HPDE6-E6E7 (cell line): ENCODE results near the gene CASP7.

Experiments
- DNase-seq: peaks from one replicate; pipeline ENCODE4 v3.0.0; 2011; ENCODE audit warnings: missing footprints; ENCODE audit errors: extremely low spot score

The CASP7 gene

DNA sequence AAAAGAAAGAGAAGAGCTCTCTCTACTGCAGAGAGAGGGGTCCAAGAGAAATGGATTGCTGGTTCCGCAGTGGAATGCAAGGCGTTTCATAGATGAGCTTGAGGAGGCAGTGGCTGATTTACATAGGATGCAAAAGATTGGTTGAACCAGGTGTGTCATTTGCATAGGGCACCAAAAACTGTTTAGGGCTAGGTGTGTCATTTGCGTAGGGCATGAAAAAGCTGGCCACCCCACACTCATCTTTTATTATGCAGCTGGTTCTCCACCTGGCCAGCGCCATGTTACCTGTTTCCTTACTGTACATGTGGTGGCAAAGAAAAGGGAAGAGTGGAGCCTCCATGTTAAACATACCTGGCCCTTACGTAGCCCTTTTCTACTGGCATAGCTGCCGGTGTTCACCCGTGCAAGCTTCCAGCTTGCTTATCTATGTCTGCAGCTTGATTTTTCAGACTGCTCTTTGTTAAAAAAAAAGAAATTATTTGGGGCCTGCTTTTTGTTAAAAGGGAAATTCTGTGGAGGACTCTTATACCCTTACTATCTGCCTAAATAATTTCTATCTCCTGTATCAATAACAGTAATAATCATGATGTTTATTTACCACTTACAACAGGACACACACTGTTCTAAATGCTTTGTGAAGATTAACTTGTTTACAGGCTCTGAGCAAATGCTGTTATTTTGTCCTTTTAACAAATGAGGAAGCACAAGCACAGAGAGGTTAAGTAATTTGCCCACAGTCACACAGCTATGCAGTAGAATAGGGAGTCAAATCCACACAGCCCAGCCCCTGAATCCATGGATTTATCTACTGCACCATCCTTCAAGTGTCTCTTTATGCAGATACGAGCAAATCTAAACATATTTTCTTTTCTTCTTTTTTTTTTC is 33.3 kb downstream of the CASP7 start:
- no peak for DNase-seq

DNA sequence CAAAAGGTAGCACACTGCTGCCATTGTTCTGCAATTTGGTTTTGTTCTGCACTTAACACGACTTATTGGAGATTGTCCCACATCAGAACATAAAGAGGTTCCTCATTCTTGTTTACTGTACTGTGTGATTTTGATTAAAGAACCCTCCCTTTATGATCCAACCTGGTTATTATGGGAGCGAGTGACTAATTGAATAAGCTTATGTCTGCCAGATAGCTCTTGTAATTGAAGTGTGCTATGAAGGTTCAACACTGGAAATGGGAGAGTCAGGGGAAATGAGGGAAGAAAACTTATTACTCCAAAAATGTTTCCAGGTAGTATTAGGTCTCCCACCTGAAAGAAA is 33.9 kb downstream of the CASP7 start:
- DNase-seq: no peak

DNA sequence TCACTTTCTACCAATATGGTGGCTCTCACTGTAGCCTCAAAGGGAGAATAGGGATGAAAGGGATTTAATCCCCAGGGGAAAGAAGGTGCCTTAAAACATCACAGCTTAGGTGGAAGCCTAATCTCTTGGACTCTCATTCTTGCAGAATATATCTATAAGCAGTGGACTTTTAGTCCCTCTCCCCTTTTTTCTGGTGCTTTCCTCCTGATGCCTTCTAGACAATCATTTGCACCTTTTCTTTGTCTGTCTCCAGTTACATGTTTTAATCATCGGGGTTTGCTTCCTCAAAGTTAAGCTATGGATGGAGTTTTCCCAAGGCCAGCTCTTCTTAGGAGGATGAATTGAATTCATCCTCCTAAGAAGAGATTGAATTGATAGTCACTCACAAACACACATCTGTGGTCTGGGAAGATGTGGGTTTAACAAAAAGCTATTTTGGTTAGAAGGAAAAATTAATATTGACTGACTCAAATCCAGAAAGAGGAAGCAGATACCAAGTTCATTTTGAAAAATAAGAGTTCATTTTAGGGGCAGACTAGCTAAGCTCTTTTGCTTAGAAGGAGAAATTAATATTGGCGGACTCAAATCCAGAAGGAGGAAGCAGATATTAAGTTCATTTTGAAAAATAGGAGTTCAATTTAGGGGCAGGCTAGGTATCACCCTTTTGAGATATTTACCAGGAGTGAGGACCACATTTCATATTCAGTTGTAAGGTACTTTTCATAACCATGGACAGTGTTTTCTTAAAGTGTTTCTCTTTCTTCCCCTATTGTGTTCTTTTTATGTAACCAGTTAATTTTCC is 36.6 kb downstream of the CASP7 start:
- DNase-seq: no peak

DNA sequence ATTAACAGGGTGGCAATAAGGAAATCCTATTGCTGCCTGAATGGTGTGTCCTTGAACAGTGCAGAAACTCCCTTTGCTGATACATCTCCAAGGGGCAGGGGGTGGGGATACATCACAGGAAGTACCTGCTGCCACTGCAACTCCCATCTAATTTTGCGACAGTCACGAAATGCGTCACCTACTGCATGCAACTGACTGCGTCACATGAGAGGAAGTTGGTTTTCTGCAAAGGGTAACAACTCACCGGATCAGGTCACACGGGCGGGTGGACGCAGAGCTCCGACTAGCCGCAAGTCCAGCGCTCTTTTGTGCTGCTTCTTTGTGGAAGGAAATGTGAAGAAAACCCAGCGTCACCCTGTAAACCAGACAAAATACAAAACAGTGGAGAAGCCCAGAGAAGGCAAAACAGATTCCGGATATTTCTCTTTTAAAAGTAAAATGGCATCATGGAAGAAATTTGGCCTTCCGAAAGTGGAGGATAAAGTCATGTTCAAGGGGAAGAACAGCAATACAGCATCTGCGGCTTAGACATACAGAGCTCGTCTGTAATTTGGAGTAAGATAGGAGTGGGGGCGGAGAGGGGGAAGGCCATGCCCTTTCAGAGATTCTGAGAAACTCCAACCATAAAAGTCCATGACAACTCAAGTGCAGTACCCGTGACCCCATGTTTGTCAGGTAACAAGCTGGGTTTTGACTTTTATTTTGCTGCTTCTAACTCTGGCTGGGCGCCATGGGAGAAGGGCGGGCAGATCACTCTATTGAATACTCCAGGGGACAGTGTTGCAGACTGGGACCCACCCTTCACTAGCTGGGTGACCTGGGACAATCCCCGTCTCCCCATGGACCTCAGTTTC is 39.5 kb downstream of the CASP7 start:
- DNase-seq: no peak

DNA sequence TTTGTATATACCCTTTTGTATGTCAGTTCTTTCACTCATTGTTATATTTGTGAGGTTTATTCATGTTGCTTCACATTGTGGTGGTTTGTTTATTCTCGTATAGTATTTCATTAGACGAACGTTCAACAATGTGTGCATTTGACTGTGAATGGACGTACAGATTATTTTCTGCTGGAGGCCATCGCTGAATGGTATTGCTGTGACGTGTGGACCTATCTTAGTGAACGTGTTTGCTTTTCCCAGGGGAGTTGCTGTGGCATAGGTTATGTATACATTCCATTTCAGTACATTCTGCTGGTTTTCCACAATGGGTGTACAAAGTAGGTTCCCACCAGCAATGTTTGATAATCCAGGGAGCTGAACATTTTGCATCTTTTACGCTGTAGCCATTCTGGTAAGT is 40.7 kb downstream of the CASP7 start:
- no peak for DNase-seq

DNA sequence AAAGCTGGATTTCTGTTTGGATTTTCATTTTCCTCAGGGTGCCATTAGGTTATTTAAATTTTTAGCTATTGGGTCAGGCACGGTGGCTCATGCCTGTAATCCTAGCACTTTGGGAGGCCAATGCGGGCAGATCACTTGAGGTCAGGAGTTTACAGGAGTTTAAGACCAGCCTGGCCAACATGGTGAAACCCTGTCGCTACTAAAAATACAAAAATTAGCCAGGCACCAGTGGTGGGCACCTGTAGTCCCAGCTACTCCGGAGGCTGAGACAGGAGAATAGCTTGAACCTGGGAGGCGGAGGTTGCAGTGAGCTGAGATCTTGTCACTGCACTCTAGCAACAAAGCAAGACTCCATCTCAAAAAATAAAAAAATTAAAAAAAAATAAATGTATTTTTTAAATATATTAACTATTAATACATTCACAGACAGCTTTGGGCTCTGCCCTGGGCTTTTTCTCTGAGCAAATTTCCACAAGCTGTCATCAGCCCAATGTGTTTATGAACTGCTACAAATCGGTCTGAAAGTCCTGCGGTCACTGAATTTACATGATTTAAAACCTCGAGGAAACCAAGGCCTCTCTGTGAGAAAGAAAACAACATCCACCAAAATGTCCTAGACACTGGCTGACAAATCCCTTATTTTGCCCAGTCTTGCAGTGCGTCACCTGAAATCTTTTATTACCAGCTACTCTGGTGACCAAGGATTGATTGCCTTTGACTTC is 52.6 kb downstream of the CASP7 start:
- no peak for DNase-seq

DNA sequence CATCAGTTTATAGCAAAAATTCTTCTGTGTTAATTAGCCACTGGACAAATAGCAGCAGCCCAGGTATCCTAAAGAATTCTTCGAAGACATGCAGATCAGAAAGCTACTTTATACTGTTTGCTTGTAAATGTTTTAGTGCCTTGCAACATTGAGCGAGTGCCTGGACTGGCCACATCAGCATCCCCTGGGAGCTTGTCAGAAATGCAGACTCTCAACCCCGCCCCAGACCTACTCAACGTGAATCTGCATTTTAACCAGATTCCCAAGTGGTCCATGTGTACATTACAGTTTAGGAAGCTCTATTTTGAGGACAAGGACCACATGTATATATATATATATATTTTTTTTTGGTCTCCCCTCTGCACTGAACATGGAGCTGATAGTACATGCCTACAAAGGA is 53.3 kb downstream of the CASP7 start:
- DNase-seq: no peak

DNA sequence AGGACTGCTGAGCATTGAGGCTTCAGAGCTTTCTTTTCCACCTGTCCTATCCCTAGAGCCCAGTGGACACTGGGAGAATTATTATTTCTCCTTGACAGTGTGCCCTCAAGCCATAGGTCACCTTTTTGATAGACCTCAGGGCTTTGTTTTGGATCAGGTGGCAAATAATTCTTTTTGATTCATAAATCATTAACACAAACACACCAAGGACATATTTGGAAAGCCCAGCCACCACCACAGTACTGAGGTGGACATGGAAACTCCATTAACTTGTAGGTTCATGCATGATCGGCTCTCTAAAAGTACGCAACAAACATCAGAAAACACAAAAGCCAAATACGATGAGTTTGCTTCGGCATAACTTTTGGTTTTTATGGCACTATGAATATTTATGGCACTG is 53.9 kb downstream of the CASP7 start:
- no peak for DNase-seq

DNA sequence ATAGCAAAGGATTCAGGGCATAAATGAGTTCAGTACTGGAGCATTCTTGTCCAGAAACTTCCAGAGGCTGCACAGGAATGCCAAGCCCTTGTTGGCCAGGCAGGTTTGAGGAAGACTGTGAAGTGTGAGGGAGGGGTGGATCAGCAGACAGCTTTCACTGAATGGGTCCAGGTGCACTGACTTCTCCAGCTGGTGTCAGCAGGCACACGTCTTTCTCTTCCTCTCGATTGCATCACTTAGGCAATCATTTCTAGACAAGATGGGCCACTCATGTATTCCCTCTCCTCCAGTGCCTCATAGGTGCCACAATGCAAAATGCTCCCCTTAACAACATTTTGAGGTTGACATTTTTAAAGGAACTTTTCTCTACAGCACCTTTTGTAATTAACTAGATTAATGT is 56.2 kb downstream of the CASP7 start:
- DNase-seq: no peak

DNA sequence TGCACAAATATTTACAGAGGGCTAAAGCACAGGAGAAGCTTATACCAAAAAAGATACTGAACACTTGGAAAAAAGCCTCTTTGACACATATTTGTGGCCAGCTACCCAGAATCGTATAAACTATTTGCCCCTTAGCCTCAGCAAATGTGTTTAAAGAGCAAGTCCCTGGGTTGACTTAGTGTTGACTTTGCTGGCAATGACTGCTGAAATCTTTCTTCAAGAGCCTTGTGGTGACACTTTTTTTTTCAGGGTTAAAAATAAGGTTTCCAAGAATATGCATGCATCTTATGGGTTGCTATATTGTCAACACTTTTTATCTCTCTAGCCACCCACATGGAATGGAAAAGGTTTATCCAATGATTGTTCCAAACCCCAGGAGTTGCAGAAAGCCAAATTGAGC is 56.9 kb downstream of the CASP7 start:
- DNase-seq: no peak

DNA sequence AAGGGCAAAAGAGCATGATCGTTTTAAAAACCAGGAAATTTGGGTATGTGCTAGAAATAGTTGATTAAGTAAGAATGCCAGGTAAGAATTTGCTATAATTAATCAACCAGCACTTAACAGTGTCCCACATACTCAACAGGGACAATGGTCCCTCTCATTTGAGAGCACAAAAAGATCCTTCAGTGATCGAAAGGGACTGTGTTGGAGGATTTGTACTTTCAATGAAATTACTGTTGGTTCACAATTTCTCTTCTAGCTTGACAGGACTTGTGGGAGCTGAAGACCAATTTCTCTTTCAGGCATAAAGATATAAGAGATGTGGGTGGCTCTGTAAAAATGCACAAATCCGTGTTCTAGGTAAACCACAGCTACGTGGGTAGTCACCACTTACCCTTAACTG is 59.3 kb downstream of the CASP7 start:
- no peak for DNase-seq

DNA sequence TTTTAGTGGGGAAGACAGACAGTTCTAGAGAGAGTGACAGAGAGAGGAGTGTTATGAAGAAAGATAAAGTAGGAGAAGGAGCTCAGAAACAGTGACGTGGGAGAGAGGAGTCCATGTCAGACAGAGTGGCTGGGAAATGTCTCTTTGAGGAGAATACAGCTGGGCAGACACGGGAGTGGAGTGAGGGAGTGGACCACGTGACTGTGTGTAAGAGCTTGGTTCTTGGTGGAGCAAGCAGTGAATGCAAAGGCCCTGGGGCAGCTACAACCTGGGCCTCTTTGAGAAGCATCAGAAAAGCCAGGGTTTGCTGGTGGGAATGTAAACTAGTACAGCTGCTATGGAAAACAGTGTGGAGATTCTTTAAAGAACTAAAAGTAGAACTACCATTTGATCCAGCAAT is 59.9 kb downstream of the CASP7 start:
- DNase-seq: no peak

DNA sequence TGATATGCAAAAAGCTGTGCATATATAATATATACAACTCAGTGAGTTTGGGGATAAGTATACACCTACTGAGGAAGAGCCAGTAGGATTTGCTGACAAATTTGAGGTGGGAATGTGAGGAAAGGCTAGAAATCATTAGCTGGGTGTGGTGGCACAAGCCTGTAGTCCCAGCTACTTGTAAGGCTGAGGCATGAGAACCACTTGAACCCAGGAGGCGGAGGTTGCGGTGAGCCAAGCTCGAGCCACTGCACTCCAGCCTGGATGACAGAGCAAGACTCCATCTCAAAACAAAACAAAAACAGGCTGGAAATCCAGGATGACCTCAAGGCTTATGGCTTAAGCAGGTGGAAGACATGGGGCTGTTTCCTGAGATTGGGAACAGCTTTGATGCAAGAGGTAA is 61.1 kb downstream of the CASP7 start:
- no peak for DNase-seq

DNA sequence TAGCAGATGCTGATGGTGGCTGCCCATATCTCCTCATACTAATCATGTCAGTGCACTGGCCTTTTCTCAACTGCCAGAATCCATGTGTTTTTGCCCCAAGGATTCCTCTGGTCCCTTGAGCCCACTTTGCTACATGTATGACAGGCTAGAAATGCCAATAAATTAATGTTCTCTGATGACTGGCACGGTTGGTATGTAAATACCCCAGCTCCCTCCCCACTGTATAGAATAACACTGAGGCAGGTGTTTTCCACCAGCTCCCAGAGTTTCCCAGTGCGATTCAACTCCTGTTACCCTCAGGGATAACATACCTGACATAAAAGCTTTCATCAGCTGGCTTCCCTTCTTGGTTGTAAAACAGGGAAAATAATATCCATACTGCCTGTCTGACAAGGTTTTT is 62.8 kb downstream of the CASP7 start:
- no peak for DNase-seq

DNA sequence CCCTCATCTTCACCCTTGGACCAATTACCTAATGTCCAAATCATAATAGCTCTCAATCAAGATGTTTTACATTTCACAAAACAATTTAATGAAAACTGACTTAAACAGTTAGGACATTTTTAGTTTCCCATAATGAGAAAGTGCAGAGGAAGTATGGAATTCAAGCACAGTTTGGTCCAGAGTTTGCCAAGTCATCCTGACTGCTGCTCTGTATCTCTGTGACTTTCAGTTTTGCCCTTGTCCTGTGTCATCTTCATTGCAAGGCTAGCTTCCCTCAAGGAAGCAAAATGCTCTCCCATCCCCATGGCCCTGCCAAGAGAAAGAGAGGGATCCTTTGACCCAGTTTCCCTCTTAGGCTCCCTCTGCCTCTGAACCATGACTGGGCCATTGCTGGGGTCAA is 63.9 kb downstream of the CASP7 start:
- no peak for DNase-seq

DNA sequence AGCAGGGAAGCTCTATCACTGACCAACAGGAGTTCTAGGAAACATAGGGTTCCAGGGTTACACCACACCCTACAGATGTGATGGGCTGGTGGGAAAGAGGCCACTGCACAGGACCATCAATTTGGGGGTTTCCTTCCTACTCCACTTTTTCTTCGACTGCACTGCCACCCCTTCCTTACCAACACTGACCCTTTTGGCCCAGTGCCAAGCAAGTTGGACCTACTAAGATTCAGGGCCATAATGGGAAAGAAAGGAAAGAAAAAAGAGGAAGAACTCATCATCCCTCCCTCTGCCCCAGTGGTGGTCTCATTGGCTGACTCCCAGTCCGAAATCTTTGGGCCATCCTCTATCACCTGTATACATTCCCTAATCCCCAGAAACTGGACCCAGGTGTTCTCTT is 65.7 kb downstream of the CASP7 start:
- no peak for DNase-seq

DNA sequence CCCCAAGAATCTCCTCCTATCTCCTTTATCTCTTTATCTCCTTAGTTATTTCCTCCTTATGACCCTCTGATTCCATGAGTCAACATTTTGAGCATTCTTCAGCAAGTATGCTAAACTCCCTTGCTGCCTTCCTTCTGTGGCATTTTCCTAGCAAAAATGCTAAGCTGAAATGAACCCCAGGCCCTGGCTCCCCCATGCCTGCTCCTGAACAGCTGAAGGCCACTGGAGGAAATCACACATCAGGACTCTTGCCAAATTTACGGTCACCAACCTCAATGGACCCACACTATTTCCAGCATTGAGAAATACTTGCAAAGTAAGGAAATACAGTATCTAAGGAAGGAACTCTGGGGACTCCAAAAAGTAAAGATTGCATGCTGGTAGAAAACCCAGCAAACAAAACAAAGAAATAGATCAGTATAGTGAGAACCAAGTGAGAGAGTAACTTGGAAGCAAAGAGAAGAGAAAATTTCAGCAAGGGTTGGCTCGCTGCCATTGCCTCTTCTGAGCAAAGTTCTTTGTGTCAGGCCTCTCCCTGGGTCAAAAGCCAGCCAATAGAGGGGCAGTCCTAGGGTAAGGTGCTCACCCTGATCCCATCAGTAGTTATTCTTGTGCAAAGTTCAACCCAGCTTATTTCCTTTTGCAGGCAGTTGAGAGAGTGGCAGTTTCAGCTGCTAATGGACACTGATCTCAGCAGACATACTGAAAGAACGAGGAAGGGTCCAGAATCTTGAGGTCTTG is 66.7 kb downstream of the CASP7 start:
- no peak for DNase-seq

DNA sequence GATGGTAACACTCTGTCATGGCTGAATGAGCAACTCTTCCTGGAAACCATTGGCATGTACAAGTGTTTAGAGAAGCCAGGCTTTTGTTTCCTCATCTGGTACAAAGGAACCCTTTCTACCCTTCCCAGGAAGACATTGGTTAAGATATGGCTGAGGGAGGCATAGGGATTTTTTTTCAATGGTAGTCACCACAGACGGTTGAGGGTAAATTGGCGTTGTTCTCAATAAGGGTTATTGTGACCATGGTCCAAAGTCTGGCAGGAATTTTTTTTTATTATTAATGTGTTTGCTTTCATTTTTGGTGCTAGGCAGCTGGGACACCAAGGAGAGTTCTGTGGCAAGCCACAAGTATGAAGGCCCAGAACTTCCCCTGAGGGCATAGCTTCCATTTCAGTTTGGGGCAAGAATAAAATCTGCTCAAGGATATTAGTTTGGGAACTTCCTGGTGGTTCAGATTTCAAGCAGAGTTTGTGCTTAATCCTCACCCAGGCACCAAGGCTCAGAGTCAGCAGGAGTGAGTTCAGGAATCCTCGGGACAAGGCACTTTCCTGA is 71.5 kb downstream of the CASP7 start, which contains the start of gene PLEKHS1:
Gene PLEKHS1, plus strand, starts transcription at position 502 of the 552 bp plus-strand sequence. CDS start 3,596 bp downstream, outside the sequence.
- DNase-seq: no peak

DNA sequence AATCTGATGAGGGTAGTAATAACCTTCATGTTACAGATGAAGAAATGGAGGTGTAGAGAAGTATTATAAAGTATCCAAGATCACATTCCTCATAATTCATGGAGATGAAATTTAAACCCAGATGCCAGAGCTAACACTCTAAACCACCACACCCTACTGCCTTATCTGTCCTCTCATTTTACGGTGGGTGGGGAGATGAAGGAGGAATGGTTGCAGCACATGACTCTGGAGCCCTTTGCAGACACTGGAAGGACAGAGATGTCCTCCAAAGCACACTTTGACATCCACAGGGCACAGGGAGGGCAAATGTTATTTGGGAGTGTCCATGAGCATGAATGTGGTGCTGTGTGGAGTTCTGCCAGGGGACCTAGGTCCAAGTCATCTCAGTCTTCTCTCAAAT is 72.8 kb downstream of the CASP7 start:
- DNase-seq: no peak

DNA sequence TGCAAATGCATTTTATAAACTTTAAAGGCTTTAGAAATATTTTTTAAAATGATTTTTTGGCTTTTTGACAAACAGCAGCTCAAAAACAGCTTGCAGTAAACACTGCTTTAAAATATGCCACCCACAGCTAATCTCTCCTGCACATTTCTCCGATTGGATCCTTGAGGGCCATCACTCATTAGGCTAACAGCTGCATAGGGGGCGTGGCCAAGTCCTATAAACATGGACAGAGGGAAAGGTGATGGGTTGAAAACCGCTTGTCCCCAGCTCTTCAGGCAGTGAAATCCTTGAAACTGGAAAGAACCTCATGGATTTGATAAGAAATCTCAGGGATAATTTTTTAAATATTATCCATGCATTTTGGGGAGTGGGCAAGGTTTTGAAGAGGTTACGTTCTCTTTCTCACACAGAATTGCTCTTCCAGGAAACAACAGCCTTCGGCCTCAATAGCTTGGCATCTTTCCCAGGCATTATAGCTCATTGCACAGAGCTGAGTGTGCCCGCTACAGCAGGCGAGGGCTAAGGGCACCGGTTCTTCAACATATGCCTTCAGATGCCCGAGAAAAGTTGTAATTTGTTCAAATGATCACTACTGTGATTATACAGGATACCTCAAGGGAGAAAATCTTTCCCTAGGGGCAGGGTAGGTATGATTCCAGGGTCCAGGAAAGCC is 73.4 kb downstream of the CASP7 start:
- DNase-seq: no peak
